DMS53 (cell line): ENCODE results near the gene UQCC2.

Experiments used
- DNase-seq: peaks from one replicate; lab custom pipeline; 2025; lab: John Stamatoyannopoulos, UW

UQCC2 gene

DNA sequence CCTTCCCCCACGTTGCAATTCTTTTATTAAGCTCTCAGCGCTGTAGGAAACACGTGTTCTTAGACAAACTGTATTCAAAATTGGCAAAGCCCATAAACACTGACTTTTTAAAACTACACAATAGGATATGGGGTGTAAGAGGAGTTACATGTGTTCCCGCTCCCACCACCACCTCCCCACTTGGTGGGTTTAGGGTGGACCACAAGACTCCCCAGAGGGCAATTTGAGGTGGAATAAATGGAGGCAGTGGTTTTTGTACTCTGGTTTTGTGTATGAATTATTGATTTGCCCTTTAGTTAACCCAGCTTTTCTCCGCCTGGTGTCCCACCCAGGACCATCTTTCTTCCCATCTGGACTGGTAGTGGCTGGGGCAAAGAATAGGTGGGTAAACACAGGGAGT, 3.7 kb downstream of the UQCC2 start:
- no peak for DNase-seq

DNA sequence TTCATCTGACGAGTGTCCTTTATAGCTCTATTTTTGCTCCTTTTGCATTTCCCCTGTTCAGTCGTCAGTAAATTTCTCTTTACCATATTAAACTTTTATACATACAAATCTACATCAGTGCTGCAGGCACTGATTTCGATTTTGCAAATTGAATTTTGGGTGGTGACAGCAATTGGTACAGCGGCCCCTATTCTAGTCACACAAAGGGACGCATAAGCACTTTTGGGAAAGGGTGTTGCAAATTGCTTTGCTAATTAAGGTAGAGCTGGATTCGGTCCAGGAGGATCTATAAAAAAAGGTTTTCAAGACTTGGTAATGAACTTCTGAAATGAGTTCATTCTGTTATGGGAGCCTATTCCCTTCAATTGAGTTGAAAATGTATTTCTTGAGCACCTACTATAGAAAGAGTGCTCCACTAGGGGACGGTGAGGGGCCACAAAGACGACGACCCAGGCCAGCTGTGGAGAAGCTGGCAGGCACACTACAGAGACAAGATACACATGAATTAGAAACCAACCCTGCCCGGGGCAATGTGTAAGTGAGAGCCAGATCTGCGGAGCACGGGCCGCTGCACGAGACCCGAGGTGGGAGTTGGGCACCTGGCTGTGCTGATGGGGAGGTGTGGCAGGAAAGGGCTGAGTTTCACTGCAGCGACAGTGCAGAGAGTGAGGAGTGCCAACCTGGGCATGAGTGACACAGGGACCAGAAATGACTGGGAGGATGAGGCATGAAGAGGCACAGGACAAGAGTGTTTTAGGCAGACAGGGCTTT, 5.4 kb downstream of the UQCC2 start:
- DNase-seq: no peak

DNA sequence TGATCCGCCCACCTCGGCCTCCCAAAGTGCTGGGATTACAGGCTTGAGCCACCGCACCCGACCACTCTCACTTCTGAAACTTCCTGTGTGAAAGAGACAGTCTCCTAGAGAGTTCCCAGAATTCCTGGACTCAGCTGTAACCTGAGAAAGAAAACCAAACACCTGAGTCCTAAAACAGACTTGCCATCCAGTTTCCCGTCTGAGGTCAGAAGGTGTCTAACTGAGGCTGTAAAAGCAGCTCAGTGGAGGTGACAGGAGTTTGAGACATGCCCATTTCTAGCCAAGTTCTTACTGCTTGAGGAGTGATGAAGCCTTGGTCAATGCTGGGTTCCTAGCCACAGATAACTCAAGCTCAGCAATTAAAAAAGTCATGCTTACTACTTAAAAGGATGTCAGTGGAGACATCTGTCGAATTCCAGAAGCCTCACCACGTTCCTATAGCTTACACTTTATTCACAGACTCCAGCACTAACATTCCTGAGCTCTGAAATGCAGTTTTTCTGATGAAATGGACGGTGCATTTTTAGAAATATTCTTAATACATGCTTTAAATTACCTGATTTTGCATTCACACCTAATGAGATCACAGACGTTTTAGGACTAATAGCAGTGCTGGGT, 6.1 kb downstream of the UQCC2 start:
- DNase-seq: no peak

DNA sequence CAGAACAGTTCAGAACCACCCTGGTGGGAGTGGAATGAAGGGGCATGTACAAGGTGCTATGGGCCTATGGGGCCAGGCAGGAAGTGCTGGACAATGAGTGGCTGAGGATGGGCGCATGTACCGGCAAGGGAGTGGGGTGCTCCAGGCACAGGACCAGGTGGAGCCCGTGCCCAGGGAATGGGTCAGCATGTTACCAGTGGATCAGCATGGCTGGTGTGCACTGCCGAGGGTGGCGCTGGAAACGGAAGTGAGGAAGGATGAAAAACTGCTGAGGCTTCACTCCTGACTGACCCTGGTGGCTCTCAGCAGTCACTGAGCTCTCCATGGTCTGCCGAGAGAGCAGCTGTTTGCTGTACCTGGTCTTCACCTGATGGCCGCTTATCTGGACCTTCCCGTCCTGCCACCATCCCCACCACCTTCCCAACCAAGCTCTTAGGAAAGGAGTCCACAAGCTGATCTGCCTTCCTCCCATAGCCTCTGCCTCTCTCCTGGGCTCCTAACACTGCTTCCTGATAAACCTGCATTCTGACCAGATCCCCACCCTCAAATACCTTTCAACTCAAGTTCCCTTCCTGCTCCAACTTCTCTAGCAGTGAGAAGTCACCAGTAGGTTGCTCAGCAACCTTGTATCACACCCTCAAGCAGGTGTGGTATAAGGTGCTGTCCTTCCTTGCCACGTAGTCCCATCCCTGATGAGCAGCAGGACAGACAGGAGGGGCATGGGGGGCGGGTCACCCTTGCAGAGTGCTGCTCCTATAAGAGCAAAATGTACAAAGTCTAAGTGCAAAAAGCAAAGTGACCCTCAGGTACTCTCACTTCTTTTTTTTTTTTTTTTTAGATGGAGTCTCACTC, 7.1 kb downstream of the UQCC2 start:
- no peak for DNase-seq

DNA sequence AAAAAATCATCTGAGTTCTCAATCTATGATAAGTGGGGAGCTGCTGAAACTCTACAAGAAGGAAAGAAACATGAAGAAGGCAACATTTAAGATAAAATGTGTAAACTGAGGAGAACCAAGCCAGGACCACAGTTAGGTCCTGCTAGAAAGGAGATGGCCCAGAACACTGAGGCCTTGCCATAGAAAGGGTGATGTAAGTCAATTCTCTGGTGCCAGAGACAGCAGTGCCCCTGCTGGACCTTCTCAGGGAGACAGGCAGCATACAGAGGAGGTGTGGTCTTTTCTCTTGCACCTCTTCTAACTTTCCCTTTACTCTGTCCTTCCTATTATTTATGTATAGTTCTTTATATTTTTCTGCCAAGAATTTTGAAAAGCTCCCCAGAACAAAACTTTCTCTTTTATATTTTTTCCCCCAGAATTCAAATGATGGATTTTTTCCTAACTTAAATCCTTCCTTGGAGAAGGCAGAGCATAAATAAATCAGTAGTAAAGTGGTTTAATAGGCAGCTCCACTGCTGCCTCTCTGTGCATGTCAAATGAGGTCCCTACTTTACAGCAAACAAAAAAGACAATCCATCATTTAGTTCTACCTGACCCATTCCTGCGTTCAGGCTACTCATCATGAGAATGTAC, 9.0 kb downstream of the UQCC2 start:
- DNase-seq: peak; percentile 82

DNA sequence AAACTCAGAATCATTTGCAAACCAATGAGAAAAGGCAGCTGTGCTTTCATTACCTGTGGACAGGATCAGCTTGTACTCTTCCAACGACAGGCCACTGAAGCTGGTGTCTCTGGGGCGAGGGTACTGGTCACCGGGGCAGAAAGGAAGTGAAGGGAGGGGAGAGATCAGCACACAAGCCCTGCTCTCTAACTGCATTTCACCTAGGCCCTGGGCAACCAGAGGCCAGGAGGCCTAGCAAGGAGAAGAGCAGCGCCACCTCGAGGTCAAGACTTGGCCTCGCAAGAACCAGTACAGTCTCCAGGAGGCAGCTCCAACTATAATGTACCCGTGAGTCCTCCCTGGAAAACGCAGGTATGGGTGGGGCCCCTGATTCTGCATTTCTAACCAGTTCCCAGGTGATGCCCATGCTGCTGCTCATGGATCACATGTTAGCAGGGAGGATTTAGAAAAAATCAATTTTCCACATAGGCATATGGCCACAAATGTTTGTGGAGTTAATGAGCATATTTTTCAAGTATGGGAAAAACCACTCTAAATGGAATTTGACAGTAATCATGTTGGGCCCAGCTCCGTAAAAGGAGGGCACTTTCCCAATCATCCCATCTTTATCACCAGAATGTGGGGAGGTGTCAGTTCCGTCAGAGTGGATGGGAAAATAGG, 11.0 kb downstream of the UQCC2 start:
- DNase-seq: peak; percentile 89

DNA sequence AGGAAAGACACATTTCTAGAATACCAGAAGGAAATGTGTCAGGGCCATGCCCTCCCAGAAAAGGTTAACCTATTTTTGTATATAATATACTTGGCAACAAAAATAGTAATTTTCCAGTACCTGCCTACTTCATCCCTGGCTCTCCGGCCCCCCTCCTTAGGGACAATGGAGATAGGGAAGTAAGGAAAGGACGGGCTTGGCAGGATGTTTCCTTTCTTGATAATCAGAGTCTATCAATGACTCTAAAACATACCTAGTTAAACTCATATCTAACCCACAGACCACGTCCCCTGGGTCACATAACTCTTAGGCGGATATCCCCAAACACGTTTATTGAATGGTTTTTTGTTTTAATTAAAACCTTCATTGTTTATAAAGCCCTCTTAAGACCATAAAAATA, 11.8 kb downstream of the UQCC2 start:
- DNase-seq: no peak

DNA sequence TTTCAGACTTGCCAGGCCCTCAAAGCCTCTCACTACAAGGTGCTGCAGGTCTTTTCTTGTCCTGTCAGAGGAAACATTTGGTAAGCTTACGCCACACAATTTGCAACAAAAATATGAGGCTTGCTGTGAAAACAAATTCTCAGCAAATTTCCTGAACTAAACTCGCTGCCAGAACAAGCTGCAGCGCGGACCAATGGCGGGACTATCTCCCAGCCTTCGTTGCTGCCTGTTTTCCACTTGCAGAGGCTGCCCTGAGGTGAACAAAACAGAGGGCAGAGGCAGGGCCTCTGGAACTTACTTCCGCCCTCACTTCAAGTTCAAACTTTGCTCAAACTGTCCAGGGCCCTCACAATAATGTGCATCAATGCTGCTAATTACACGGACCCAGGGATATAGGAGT, 12.4 kb downstream of the UQCC2 start:
- DNase-seq: no peak

DNA sequence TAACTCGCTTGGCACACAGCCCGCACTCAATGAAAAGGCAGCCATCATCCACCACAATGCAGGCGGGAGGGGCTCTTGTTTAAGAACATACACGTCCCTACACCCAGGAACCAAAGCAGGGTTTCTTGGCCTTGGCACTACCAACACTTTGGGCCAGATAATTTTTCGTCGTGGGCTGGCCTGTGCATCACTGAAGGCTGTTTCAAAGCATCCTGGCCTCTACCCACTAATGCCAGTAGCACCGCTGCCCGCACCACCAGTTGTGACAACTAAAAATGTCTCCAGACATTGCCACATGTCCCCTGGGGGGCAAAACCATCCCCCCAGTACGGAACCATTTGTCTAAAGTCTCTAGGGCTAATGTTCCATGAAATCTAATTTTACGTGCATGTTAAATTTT, 13.0 kb downstream of the UQCC2 start:
- no peak for DNase-seq

DNA sequence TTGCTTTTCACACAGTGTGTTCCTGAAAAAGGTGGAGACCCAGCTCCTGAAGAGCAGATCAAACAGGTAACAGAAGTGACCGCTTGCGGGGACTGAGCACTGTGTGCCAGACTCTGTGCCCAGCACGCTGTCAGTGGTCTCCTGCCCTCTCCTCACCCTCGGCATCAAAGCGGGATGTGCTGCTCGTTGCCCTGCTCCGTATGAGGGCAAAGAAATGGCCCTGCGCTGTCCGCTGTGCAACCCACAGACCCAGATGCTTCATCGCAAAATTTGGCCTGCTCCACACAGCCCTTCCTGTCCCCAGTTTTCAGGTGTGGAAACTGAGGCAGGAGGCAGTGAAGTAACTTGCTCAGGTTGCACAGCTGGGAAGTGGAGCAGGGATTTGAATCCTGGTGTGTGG, 13.7 kb downstream of the UQCC2 start:
- no peak for DNase-seq

DNA sequence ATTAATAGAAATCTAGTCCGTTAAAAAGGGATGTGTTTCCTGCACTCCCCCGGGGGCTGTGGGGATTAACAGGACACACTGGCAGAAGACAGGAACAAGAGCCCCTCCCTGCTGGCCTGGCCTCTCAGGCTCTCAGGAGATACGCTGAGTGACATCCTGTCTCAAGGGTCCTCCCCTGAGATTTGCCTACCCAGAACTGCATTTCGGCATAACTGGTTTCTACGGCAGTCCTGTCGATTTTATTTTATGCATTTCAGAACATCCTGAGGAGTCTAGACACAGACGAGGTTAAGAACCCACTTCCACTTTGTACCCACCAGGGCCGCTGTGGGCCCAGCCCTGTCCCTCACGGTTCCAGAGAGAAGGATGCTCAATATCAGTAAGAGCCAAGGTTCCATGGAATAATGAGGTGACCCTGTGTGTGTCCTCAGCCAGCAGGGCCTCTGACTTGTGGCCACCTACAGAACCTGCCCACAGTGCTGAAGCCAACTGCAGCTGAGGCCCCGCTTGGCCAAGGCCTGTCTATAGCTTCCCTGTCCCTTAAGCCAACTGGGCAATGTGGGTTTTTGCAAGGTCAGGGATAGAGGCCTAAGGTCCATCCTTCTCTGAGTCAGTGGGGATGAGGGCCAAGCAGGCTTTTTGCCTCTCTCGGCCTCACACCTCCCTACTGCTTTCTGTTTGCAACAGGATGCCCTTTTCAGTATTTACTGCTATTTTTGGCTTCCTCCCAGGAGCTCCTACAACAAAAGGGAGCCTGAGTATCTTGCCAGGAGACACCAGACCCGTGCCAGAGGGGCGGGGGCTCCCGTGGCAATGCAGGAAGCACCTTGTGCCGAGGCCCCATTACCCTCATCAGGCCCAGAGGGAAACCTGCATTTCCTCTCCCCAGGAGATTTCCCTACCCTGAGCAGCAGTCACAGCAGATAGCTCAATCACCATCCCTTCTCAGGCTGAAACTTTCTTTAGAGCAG, 14.7 kb downstream of the UQCC2 start:
- no peak for DNase-seq

DNA sequence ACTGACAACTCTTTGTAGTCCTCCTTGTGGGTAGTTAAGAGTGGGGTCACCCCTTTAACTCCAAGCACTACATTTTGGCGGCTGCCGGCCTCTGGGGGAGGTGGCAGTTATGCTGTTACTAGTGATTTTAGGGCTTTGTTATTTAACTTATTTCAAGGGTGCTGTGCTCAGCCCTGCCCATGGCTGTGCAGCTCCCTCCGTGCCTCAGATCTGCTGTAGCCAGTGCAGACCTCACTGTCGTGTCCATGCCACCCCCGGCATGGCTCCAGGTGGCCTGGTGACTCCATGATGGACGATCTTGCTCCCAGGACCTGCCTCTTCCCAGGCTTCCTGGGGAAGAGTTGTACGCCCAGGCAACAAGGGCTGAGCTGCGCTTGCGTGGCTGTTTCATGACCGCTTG, 15.4 kb downstream of the UQCC2 start:
- no peak for DNase-seq

DNA sequence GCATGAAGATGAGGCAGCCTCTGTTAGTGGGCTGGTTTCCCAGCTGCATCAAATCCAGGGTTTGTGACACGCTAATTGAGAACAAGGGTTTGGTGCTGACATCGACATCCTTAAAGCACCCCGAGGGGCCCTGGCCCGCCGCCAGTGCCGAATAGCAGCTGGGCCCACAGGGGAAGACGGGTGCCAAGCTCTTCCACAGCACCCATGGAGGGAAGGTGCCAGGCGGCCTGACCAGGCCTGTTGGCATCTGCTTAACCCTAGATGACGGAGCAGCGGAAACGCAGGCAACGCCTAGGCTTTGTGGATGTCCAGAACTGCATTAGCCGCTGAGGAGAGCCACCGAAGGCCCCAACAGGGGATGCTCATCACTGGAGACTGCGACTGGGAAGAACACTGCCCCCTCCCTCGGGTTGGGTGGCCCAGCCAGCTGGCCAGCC, 16.0 kb downstream of the UQCC2 start:
- DNase-seq: no peak

DNA sequence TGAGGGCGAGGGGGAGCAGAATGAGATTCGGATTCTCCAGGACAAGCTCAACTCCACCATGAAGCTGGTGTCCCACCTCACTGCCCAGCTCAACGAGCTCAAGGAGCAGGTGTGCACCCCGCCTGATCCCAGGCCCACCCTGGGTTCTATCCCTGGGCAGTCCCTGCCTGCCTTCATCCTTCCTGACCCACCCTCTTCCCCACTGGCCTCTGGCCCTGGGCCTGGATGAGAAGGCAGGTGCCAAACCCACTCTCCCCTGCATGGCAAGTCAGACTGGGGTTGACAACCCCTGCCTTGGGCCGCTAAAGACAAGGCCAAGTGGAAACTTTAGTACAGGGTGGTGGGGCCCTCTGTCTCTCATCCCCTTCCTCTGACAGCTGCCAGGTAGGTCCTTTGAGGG, 16.5 kb downstream of the UQCC2 start:
- no peak for DNase-seq

DNA sequence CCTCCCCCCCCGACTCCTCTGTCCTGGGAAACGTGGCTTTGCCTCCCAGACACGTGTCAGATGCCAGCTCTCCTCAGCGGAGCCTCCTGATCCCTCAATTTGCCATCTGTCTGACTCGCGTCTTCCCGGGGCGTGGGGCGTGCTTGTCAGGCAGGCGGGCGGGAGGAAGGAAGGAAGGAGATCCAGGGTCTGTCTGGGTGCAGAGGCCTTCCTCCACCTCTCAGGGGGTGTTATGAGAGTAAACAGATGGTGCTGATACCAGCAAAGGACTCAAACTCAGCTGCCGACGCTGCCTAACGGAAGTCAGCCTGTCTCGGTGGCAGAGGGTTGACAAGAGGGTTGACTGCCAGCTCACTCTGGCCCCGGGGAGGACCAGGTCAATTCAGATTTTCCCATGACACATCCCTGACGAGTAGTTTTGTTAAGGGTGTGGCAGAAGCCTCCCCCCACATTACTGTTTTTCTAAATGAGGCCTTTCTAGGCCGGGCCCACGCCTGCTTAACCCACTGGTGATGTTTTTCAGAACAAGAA, 17.0 kb downstream of the UQCC2 start:
- peak; percentile 54 for DNase-seq

DNA sequence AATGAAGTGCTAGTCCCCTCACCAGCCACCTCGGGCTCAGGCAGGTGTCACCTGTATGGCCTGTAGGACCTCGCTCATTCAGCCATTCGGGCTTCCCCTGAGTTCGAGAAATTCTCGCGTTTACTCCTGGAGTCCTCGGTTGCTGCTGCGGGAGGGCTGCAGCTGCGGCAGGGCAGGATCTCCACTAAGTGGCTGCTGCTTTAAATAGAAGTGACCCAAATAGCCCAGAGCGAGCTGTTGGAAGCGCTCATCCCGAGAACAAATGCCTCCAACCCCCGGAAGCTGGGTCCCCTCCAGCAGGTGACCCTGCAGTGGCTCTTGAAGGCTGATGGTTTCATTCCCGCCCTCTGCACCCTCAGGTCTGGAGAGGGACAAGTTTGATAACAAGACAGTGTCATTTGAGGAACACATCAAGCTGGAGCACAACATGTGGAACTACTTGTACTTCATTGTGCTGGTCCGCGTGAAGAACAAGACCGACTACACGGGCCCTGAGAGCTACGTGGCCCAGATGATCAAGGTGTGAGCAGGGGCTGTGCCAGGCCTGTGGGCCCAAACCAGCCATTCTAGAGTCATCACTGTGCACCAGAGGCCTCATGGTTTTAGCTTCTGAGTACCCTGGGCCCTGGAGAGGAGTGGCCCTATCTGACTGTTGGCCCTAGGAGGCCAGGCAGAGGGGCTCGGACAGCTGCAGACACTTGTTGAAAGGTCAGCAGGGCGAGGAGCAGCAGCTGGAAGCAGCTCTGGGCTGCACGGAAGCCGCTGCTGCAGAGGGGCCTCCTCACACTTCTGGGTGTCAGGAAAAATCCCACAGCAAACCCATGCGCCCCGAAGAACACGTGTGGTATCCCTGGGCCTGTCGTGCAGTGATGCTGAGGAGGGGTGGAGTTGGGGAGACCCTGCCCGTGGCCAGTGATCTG, 18.1 kb downstream of the UQCC2 start:
- DNase-seq: peak; percentile 29

DNA sequence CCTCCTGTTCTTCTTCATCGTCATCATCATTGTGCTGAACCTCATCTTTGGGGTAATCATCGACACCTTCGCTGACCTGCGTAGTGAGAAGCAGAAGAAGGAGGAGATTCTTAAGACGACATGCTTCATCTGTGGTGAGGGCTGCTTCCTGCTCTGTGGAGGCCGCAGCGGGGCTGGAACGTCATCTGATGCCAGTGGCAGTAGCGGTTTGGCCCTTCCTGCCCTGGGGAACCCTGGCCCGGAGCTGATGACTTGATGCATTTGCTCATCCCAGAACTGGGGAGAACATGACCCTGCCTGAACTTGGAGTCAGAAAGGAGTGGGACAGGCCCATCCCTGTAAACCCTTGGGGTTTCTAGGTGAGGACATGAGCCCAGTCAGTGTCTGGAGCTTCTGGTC, 18.7 kb downstream of the UQCC2 start:
- no peak for DNase-seq

DNA sequence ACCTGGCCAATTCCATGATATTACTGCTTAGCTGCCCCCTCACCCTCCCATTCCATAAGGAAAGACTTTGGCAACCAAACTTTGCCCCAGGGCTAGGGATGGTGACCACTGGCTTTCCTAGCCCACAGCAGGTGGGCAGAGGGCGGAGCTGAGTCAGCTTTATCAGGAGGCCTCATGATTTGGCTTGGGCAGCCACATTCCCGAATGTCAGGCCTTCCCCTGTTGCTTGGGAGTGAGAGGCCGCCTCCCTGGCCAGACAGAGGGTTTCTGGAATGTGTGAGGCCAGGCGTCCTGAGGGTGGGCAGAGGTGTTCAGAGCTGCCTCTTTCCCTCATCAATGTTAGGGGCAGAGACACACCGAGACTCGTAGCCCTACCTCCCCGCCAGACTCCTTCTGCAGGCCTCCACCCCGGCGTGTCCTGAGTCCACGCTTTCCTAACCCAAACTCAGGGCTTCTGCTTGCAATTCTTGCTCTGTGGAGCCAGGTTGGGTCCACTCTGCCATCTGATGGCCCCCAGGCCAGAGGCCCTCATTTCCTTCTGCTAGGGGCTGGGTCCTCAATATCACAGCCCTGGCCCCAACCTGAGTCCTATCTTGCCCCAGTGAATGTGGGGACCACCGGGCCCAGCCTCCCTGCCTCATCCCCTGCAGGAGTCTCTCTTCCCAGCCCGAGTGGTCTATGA, 19.3 kb downstream of the UQCC2 start:
- DNase-seq: no peak
